K562 treated with DMSO at 1 percent for 24 hours (cell line): ENCODE measurements around the gene TCL1B. TPM values are rescaled to one million over a fixed set of nuclear protein-coding genes. Genes with fewer than 3 reads are reported as not detected.

Source experiments
- total RNA-seq: library from RNA; unstranded; fragments of 300-600 nt; gene quantifications from 2 replicates; pipeline ENCODE4 v1.2.3, GENCODE V29; 2022; ENCODE audit warnings: low read depth; ENCODE audit not compliant: insufficient read depth

Gene TCL1B
- not detected in 2 replicates for total RNA-seq

GRCh38 chr14:95685978-95686922 is at the start of gene TCL1B:
TSS of gene TCL1B (plus strand) at chr14:95686426. CDS start at chr14:95686468, 42 bp downstream.

GRCh38 chr14:95713596-95714371 is 27.6 kb downstream of the TCL1B start, which contains the start of gene TCL1A:
TSS of gene TCL1A (minus strand) at chr14:95714125. CDS start at chr14:95714066, 59 bp downstream.

Other genes starting within 250 kb of the TCL1B start
- 3.6 TPM in 2 replicates for gene SYNE3, start 169.8 kb upstream of the TCL1B start, total RNA-seq
- 61.1 and 61.5 TPM in 2 replicates for gene GLRX5, start 151.4 kb upstream of the TCL1B start, total RNA-seq
- 0.21 TPM in 1 of 2 replicates, not detected in the other for gene TCL1A, start 27.7 kb downstream of the TCL1B start, total RNA-seq
- not detected in 2 replicates for gene TUNAR, start 190.4 kb downstream of the TCL1B start, total RNA-seq